ENCODE measurements around the gene MGAT2.

- TF ChIP-seq CTCF (IDR thresholded peaks at IDR 0.05), result no peak
- no peak for TF ChIP-seq POLR2A (IDR thresholded peaks at IDR 0.05)
These were observed 6.4 kb upstream of the MGAT2 start for GRCh38 chr14:49614196-49614595.

Measured in testis (tissue), 2 donors.